Suprapubic skin (tissue), 4 donors: ENCODE results near the gene RGMA. TPM values are rescaled to one million over a fixed set of nuclear protein-coding genes. Genes with fewer than 3 reads are reported as not detected.
A peak's percentile ranks its signal among the peaks of the same experiment; 100 is the strongest.

Experiments used
- DNase-seq, 2 donors: peaks; one replicate each; pipeline ENCODE4 v3.0.0-alpha.2; 2019; ENCODE audit warnings: low spot score in 2 of 2
- H3K27ac ChIP-seq: fragments of 200-600 bp; sonication (generic); one replicate; pipeline ENCODE4 v1.5.1; 2019
- H3K27me3 ChIP-seq: fragments of 200-600 bp; sonication (generic); one replicate; pipeline ENCODE4 v1.5.1; 2019
- H3K36me3 ChIP-seq: fragments of 200-600 bp; sonication (generic); one replicate; pipeline ENCODE4 v1.5.1; 2019
- H3K4me1 ChIP-seq: fragments of 200-600 bp; sonication (generic); one replicate; pipeline ENCODE4 v1.5.1; 2019
- H3K4me3 ChIP-seq: fragments of 200-600 bp; sonication (generic); one replicate; pipeline ENCODE4 v1.5.1; 2019; ENCODE audit warnings: mild to moderate bottlenecking
- H3K9me3 ChIP-seq: fragments of 200-600 bp; sonication (generic); one replicate; pipeline ENCODE4 v1.5.1; 2019
- CTCF ChIP-seq, 2 donors: fragments of 200-600 bp in 1 of 2; fragments of 450-650 bp in 1 of 2; sonication (generic) in 1 of 2; IDR thresholded peaks; one replicate each; pipeline ENCODE4 v1.5.1; 2016 to 2019; ENCODE audit warnings: antibody characterized with exemption in 2 of 2, mild to moderate bottlenecking in 1 of 2, moderate library complexity in 1 of 2
- EP300 ChIP-seq: sonication (generic); formaldehyde crosslinking; IDR thresholded peaks from one replicate; pipeline ENCODE4 v1.6.1; 2017; ENCODE audit warnings: antibody characterized with exemption
- POLR2A ChIP-seq, 2 donors: fragments of 450-650 bp; IDR thresholded peaks; one replicate each; pipeline ENCODE4 v1.6.1; 2017; ENCODE audit warnings: antibody characterized with exemption in 2 of 2, mild to moderate bottlenecking in 2 of 2, moderate library complexity in 2 of 2
- POLR2AphosphoS5 ChIP-seq, 3 donors: sonication (generic); formaldehyde crosslinking; IDR thresholded peaks; one replicate each; pipeline ENCODE4 v1.6.1; 2017; ENCODE audit warnings: antibody characterized with exemption in 3 of 3
- whole genome bisulfite sequencing: methylation state at CpG from one replicate; pipeline ENCODE4 v1.1.5; 2018; 5-methylcytosine and 5-hydroxymethylcytosine counted together
- total RNA-seq, 4 donors: library from RNA; depleted of rRNA; stranded (reverse); fragments of >200 nt; gene quantifications; one replicate each; pipeline ENCODE4 v1.1.0, GENCODE V29; 2016

RGMA gene
- total RNA-seq, 4 donors from 2014 or later: 11.1 to 18.7 (median 15.6) TPM

GRCh38 chr15:93048759-93049161, 40.3 kb downstream of the RGMA start:
- Histone ChIP-seq H3K36me3 (peaks cover 57% of the 10 kb centered on the region), H3K4me1 (peaks cover 40% of the 10 kb centered on the region)
- 20% methylated on average over 1 of the region's 16 CpGs for WGBS

GRCh38 chr15:93048426-93048721, 40.6 kb downstream of the RGMA start:
- no peak overlapping the region for H3K4me3 ChIP-seq
- no peak for TF ChIP-seq CTCF (IDR thresholded peaks at IDR 0.05)
- no peak for TF ChIP-seq POLR2A (IDR thresholded peaks at IDR 0.05)
- TF ChIP-seq POLR2AphosphoS5 (IDR thresholded peaks at IDR 0.05): no peak
- TF ChIP-seq EP300: no peak
- peaks cover 43% of the 10 kb centered on the region for H3K4me1 ChIP-seq
- no peak overlapping the region for H3K27ac ChIP-seq
- no peaks in the 10 kb centered on the region for H3K27me3 ChIP-seq
- 81% methylated on average over 14 of the region's 14 CpGs for WGBS
- no peak for DNase-seq
- H3K9me3 ChIP-seq: no peaks in the 10 kb centered on the region
- peaks cover 57% of the 10 kb centered on the region for H3K36me3 ChIP-seq

More at GRCh38 chr15:93048759-93049161, 40.3 kb downstream of the RGMA start:
- TF ChIP-seq CTCF (IDR thresholded peaks at IDR 0.05): no peak
- no peak for TF ChIP-seq EP300
- no peak for TF ChIP-seq POLR2A (IDR thresholded peaks at IDR 0.05)
- no peak for TF ChIP-seq POLR2AphosphoS5 (IDR thresholded peaks at IDR 0.05)
- H3K4me3 ChIP-seq: no peak overlapping the region
- H3K27ac ChIP-seq: no peak overlapping the region
- no peaks in the 10 kb centered on the region for H3K9me3 ChIP-seq
- H3K27me3 ChIP-seq: no peaks in the 10 kb centered on the region
- DNase-seq: peak in 1 of 2 donors; percentile 78

- Histone ChIP-seq H3K4me1 (peaks cover 46% of the 10 kb centered on the region), H3K4me3 (no peak overlapping the region), H3K36me3 (peaks cover 60% of the 10 kb centered on the region), H3K27me3 (no peaks in the 10 kb centered on the region), H3K9me3 (no peaks in the 10 kb centered on the region), H3K27ac (no peak overlapping the region)
- DNase-seq: peak in 1 of 2 donors; percentile 72
- TF ChIP-seq POLR2AphosphoS5 (IDR thresholded peaks at IDR 0.05) (no peak), CTCF (IDR thresholded peaks at IDR 0.05) (no peak)
- WGBS: 81% methylated on average over 16 of the region's 18 CpGs
Measured at GRCh38 chr15:93047621-93048425, 41.2 kb downstream of the RGMA start.

- no peak overlapping the region for H3K4me3 ChIP-seq
- no peak for DNase-seq
- TF ChIP-seq POLR2A (IDR thresholded peaks at IDR 0.05) (no peak), EP300 (no peak), POLR2AphosphoS5 (IDR thresholded peaks at IDR 0.05) (no peak), CTCF (IDR thresholded peaks at IDR 0.05) (no peak)
- 78% methylated on average over 5 of the region's 7 CpGs for WGBS
- no peak overlapping the region for H3K27ac ChIP-seq
- H3K36me3 ChIP-seq: peaks cover 53% of the 10 kb centered on the region
- H3K27me3 ChIP-seq: no peaks in the 10 kb centered on the region
- H3K9me3 ChIP-seq: no peaks in the 10 kb centered on the region
- peaks cover 50% of the 10 kb centered on the region for H3K4me1 ChIP-seq
Measured at GRCh38 chr15:93046721-93047120, 42.3 kb downstream of the RGMA start.

DNA sequence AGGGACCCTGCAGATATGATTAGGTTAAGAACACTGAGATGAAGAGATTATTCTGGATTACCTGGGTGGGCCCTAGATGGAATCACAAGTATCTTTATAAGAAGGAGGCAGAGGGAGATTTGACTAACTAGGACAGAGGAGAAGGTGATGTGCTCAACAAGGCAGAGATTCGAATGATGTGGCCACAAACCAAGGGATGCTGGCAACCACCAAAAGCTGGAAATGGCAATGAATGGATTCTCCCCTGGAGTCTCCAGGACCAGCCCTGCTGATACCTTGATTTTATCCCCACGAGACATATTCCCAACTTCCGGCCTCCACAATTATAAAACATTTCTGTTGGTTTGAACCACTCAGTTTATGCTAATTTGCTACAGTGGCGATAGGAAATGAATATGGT, 42.9 kb downstream of the RGMA start:
- H3K36me3 ChIP-seq: peaks cover 47% of the 10 kb centered on the region
- DNase-seq: no peak
- no peak overlapping the region for H3K27ac ChIP-seq
- WGBS: 97% methylated on average over 4 of the region's 4 CpGs
- H3K4me3 ChIP-seq: no peak overlapping the region
- H3K27me3 ChIP-seq: no peaks in the 10 kb centered on the region
- no peaks in the 10 kb centered on the region for H3K9me3 ChIP-seq
- TF ChIP-seq CTCF (IDR thresholded peaks at IDR 0.05) (no peak), EP300 (no peak), POLR2AphosphoS5 (IDR thresholded peaks at IDR 0.05) (no peak), POLR2A (IDR thresholded peaks at IDR 0.05) (no peak)
- peaks cover 48% of the 10 kb centered on the region for H3K4me1 ChIP-seq
